Activated CD8-positive, alpha-beta T cell treated with anti-CD3 and anti-CD28 coated beads, Interleukin-2, amount 10 ng/mL, durations not matched to agents 7 days and 5 days (primary cell): ENCODE measurements around the gene ZC3H6. TPM values are rescaled to one million over a fixed set of nuclear protein-coding genes. Genes with fewer than 3 reads are reported as not detected.

Experiments
- ATAC-seq: fragments of 150-1000 bp; cut with Tn5 transposase; one replicate; pipeline ENCODE4 v1.10.0; 2021; ENCODE audit warnings: moderate library complexity
- CTCF ChIA-PET: fragments of 350-600 bp; sonication (Branson Sonifier 250); formaldehyde crosslinking; loops from one replicate; lab custom pipeline; 2021; ENCODE audit warnings: antibody characterized with exemption; lab: Charles Lee
- POLR2A ChIA-PET: fragments of 350-600 bp; sonication (Branson Sonifier 250); formaldehyde crosslinking; loops from one replicate; lab custom pipeline; 2021; ENCODE audit warnings: antibody characterized with exemption; lab: Charles Lee
- DNase-seq: peaks from one replicate; pipeline ENCODE4 v3.0.0-alpha.2; 2020
- H3K27ac Mint-ChIP-seq: one replicate; pipeline ENCODE4 v1.8.0; 2021; ENCODE audit warnings: mild to moderate bottlenecking, mixed read lengths
- H3K27me3 Mint-ChIP-seq: one replicate; pipeline ENCODE4 v1.8.0; 2021; ENCODE audit warnings: low read depth, mixed read lengths
- H3K36me3 Mint-ChIP-seq: one replicate; pipeline ENCODE4 v1.8.0; 2021; ENCODE audit warnings: low read depth, mixed read lengths
- H3K4me1 Mint-ChIP-seq: one replicate; pipeline ENCODE4 v1.8.0; 2021; ENCODE audit warnings: low read depth, mixed read lengths
- H3K4me3 Mint-ChIP-seq: one replicate; pipeline ENCODE4 v1.8.0; 2021; ENCODE audit warnings: mild to moderate bottlenecking, mixed read lengths
- H3K9me3 Mint-ChIP-seq: one replicate; pipeline ENCODE4 v1.8.0; 2022; ENCODE audit warnings: mixed read lengths; ENCODE audit not compliant: insufficient read depth
- total RNA-seq, 2 experiments: library from RNA; stranded (reverse); gene quantifications; one replicate each; pipeline ENCODE4 v1.2.3, GENCODE V29; 2021

Gene ZC3H6
- total RNA-seq, 2 experiments from 2014 or later, result 8.4 to 9.0 TPM

- ChIA-PET POLR2A (no interaction called here), CTCF (interaction anchor here (1.1 kb wide), 1 partner anchor 630 kb away, joined by 3 read pairs; no protein-coding TSS in a partner anchor)
- peaks cover 2% of the 10 kb centered on the region for H3K36me3 Mint-ChIP-seq
- no peaks in the 10 kb centered on the region for H3K27me3 Mint-ChIP-seq
- H3K9me3 Mint-ChIP-seq, result no peaks in the 10 kb centered on the region
- H3K27ac Mint-ChIP-seq, result no peak overlapping the region
- no peak for ATAC-seq
- DNase-seq, result no peak
- H3K4me3 Mint-ChIP-seq, result no peak overlapping the region
- H3K4me1 Mint-ChIP-seq, result no peaks in the 10 kb centered on the region
Measured at GRCh38 chr2:112311932-112312331, 36.5 kb downstream of the ZC3H6 start.

- Mint-ChIP-seq H3K27ac (no peak overlapping the region), H3K36me3 (peaks cover 4% of the 10 kb centered on the region), H3K4me1 (no peaks in the 10 kb centered on the region), H3K4me3 (no peak overlapping the region), H3K27me3 (no peaks in the 10 kb centered on the region), H3K9me3 (no peaks in the 10 kb centered on the region)
- POLR2A ChIA-PET, result no interaction called here
- no peak for ATAC-seq
- no peak for DNase-seq
- CTCF ChIA-PET, result interaction anchor here (0.9 to 1.1 kb wide), 2 partner anchors 53 to 629 kb away, joined by 3 to 4 read pairs; no protein-coding TSS in a partner anchor
Measured at GRCh38 chr2:112312821-112313220, 37.4 kb downstream of the ZC3H6 start.

GRCh38 chr2:112314856-112315255 lies 39.5 kb downstream of the ZC3H6 start:
- peaks cover 3% of the 10 kb centered on the region for H3K36me3 Mint-ChIP-seq
- ATAC-seq (no peak), DNase-seq (no peak)
- no peaks in the 10 kb centered on the region for H3K4me1 Mint-ChIP-seq
- CTCF ChIA-PET, result no interaction called here
- no peak overlapping the region for H3K4me3 Mint-ChIP-seq
- H3K9me3 Mint-ChIP-seq, result no peaks in the 10 kb centered on the region
- no peak overlapping the region for H3K27ac Mint-ChIP-seq
- no peaks in the 10 kb centered on the region for H3K27me3 Mint-ChIP-seq
- POLR2A ChIA-PET, result no interaction called here

GRCh38 chr2:112317303-112318158 lies 42.1 kb downstream of the ZC3H6 start:
- POLR2A ChIA-PET, result no interaction called here
- H3K4me3 Mint-ChIP-seq, result no peak overlapping the region
- H3K36me3 Mint-ChIP-seq, result peaks cover 2% of the 10 kb centered on the region

GRCh38 chr2:112318515-112318914 lies 43.1 kb downstream of the ZC3H6 start:
- ATAC-seq, result no peak
- no peaks in the 10 kb centered on the region for H3K9me3 Mint-ChIP-seq
- no peak overlapping the region for H3K27ac Mint-ChIP-seq
- peaks cover 2% of the 10 kb centered on the region for H3K36me3 Mint-ChIP-seq
- no peaks in the 10 kb centered on the region for H3K4me1 Mint-ChIP-seq
- no peak overlapping the region for H3K4me3 Mint-ChIP-seq
- DNase-seq, result no peak
- CTCF ChIA-PET, result interaction anchor here (0.9 kb wide), 1 partner anchor 17 kb away, joined by 3 read pairs; no protein-coding TSS in a partner anchor
- no peaks in the 10 kb centered on the region for H3K27me3 Mint-ChIP-seq
- POLR2A ChIA-PET, result no interaction called here

More at GRCh38 chr2:112317303-112318158, 42.1 kb downstream of the ZC3H6 start:
- Mint-ChIP-seq H3K9me3 (no peaks in the 10 kb centered on the region), H3K27ac (no peak overlapping the region), H3K4me1 (no peaks in the 10 kb centered on the region), H3K27me3 (no peaks in the 10 kb centered on the region)
- DNase-seq, result no peak
- no peak for ATAC-seq
- CTCF ChIA-PET, result interaction anchor here (0.9 kb wide), 1 partner anchor 18 kb away, joined by 3 read pairs; no protein-coding TSS in a partner anchor

- Mint-ChIP-seq H3K4me3 (no peak overlapping the region), H3K27ac (no peak overlapping the region), H3K9me3 (no peaks in the 10 kb centered on the region), H3K4me1 (no peaks in the 10 kb centered on the region), H3K36me3 (peaks cover 5% of the 10 kb centered on the region), H3K27me3 (no peaks in the 10 kb centered on the region)
- no peak for ATAC-seq
- DNase-seq, result no peak
- POLR2A ChIA-PET, result no interaction called here
- CTCF ChIA-PET, result no interaction called here
Measured at GRCh38 chr2:112321375-112322320, 46.3 kb downstream of the ZC3H6 start.

- Mint-ChIP-seq H3K27ac (no peak overlapping the region), H3K27me3 (no peaks in the 10 kb centered on the region), H3K36me3 (peaks cover 11% of the 10 kb centered on the region), H3K4me1 (no peaks in the 10 kb centered on the region), H3K4me3 (no peak overlapping the region), H3K9me3 (no peaks in the 10 kb centered on the region)
- ATAC-seq (no peak), DNase-seq (no peak)
- POLR2A ChIA-PET, result interaction anchor here (0.5 kb wide), 1 partner anchor 19 kb away, joined by 3 read pairs; no protein-coding TSS in a partner anchor
- CTCF ChIA-PET, result no interaction called here
Measured at GRCh38 chr2:112322919-112323318, 47.5 kb downstream of the ZC3H6 start.

GRCh38 chr2:112332123-112332696 lies 56.8 kb downstream of the ZC3H6 start:
- CTCF ChIA-PET, result no interaction called here

GRCh38 chr2:112335600-112335999 lies 60.2 kb downstream of the ZC3H6 start:
- CTCF ChIA-PET, result interaction anchor here (1.1 kb wide), 2 partner anchors 8 to 18 kb away, joined by 3 read pairs; no protein-coding TSS in a partner anchor
- POLR2A ChIA-PET, result no interaction called here
- Mint-ChIP-seq H3K4me1 (no peaks in the 10 kb centered on the region), H3K27ac (no peak overlapping the region), H3K4me3 (no peak overlapping the region), H3K27me3 (no peaks in the 10 kb centered on the region), H3K9me3 (no peaks in the 10 kb centered on the region), H3K36me3 (peaks cover 4% of the 10 kb centered on the region)
- ATAC-seq (no peak), DNase-seq (no peak)

More at GRCh38 chr2:112332123-112332696, 56.8 kb downstream of the ZC3H6 start:
- POLR2A ChIA-PET, result no interaction called here
- Mint-ChIP-seq H3K4me1 (no peaks in the 10 kb centered on the region), H3K27me3 (no peaks in the 10 kb centered on the region), H3K9me3 (no peaks in the 10 kb centered on the region), H3K27ac (no peak overlapping the region), H3K4me3 (no peak overlapping the region), H3K36me3 (peaks cover 7% of the 10 kb centered on the region)
- no peak for DNase-seq
- no peak for ATAC-seq

GRCh38 chr2:112339986-112340385 lies 64.6 kb downstream of the ZC3H6 start:
- Mint-ChIP-seq H3K4me3 (no peak overlapping the region), H3K27me3 (no peaks in the 10 kb centered on the region), H3K9me3 (no peaks in the 10 kb centered on the region), H3K4me1 (peaks cover 5% of the 10 kb centered on the region), H3K27ac (no peak overlapping the region), H3K36me3 (no peaks in the 10 kb centered on the region)
- CTCF ChIA-PET, result no interaction called here
- no peak for ATAC-seq
- no peak for DNase-seq
- POLR2A ChIA-PET, result no interaction called here

GRCh38 chr2:112340475-112341267 lies 65.3 kb downstream of the ZC3H6 start:
- H3K36me3 Mint-ChIP-seq, result no peaks in the 10 kb centered on the region
- H3K4me1 Mint-ChIP-seq, result peaks cover 5% of the 10 kb centered on the region
- no peak for DNase-seq
- ChIA-PET POLR2A (no interaction called here), CTCF (no interaction called here)
- no peak overlapping the region for H3K27ac Mint-ChIP-seq
- H3K9me3 Mint-ChIP-seq, result no peaks in the 10 kb centered on the region
- ATAC-seq, result no peak
- H3K4me3 Mint-ChIP-seq, result no peak overlapping the region
- H3K27me3 Mint-ChIP-seq, result no peaks in the 10 kb centered on the region
